Tibial nerve (tissue), 4 donors: ENCODE results near the gene PLK4.

Experiments
- CTCF ChIP-seq, 5 experiments: fragments of 200-600 bp in 3 of 5; fragments of 450-650 bp in 2 of 5; sonication (generic) in 3 of 5; IDR thresholded peaks; one replicate each; pipeline ENCODE4 v1.5.1; 2016 to 2019; ENCODE audit warnings: antibody characterized with exemption in 5 of 5, mild to moderate bottlenecking in 3 of 5, moderate library complexity in 2 of 5
- EP300 ChIP-seq, 2 donors: sonication (generic); formaldehyde crosslinking; IDR thresholded peaks; one replicate each; pipeline ENCODE4 v1.6.1; 2017; ENCODE audit warnings: antibody characterized with exemption in 2 of 2, mild to moderate bottlenecking in 1 of 2
- POLR2A ChIP-seq, 2 donors: fragments of 450-650 bp; IDR thresholded peaks; one replicate each; pipeline ENCODE4 v1.6.1; 2017; ENCODE audit warnings: antibody characterized with exemption in 2 of 2, mild to moderate bottlenecking in 2 of 2, moderate library complexity in 2 of 2

- TF ChIP-seq POLR2A (IDR thresholded peaks at IDR 0.05) (no peak), CTCF (IDR thresholded peaks at IDR 0.05) (no peak), EP300 (IDR thresholded peaks at IDR 0.05) (no peak)
Measured at GRCh38 chr4:127916512-127916911, 35.8 kb downstream of the PLK4 start.
